HG03442 (cell line): ENCODE results near the gene ACER2.
A peak's percentile ranks its signal among the peaks of the same experiment; 100 is the strongest.
"Not testable (repeated sequence)": the region's sequence is repeated elsewhere in the genome, so short reads cannot be mapped to it uniquely, and the experiment has no call there.

Experiments
- ATAC-seq: cut with Tn5 transposase; IDR thresholded peaks from one replicate; pipeline ENCODE4 v1.9.1; 2021; ENCODE audit warnings: mild to moderate bottlenecking, moderate library complexity; ENCODE audit not compliant: unreplicated experiment

Gene ACER2

DNA sequence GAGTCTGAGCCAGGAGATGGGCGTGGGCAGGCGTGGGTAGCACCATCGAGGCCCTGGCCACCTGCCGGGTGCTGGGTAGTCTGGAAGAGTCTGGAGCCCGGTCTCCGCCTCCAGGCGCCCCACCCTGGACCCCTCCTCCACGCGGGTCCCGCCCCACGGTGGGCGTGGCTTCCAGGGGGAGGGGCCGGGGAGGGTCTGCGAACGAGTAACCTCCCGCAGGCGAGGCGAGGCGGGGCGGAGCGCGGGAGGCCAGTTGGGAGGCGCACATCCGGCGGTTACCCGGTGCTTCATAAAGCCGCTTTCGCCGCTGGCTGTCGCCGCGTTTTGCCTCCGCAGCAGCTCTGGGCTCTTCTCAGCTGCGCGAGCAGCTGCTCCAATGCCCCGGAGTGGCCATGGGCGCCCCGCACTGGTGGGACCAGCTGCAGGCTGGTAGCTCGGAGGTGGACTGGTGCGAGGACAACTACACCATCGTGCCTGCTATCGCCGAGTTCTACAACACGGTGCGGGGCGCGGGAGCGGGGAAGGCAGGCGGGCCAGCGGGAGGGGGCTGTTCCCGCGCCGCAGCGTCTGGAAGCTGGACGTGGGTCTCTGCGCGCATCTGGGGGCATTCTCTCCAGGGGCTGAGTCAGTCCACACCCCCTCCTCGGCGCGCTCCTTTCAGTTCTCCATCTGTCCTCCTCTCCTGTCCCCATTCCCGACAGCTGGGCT lies at the start of gene ACER2:
TSS of gene ACER2 (plus strand) at position 317 of the 708 bp plus-strand sequence. CDS start at position 393, 76 bp downstream.
- ATAC-seq: peak; percentile 90

GRCh38 chr9:19369107-19369506 lies 39.7 kb upstream of the ACER2 start:
- ATAC-seq: no peak

GRCh38 chr9:19371942-19372341 lies 36.9 kb upstream of the ACER2 start:
- ATAC-seq: no peak

GRCh38 chr9:19372567-19372966 lies 36.2 kb upstream of the ACER2 start:
- ATAC-seq: no peak

DNA sequence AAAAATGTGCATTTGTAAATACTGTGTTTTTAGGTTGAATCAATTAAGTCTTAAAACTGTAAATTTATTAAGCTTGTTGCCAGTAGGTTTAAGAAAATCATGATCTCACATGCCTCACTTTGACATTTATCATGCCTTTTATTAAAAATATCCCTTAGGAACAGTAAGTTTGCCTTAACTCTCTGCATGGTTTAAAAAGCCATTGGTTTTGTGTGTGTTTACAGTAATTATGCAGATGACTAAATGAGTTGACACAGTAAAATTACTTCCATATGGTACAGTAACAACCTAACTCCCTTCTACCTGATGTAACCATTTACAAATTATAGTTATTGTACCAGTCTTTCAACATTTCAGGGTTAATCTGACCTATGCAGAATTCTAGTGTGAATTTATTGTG lies 35.3 kb upstream of the ACER2 start:
- ATAC-seq: no peak

DNA sequence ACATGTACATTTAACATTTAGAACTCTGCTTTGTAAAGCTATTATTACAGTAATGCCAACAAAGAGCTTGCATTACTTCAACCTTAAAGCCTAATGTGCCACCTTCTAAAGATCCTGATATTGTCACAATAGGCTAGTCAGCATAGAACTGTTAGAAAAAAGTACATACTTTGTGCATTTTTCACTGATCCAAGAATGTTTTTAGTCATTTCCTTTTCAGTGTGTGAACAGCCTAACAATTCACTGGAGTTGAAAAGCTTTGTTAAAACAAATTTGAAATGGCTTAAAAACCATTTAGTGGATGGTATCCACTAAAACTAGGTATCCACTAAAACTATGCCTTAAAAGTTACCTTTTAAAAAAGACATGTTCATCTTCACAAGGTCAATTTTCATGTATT lies 33.3 kb upstream of the ACER2 start:
- no peak for ATAC-seq

DNA sequence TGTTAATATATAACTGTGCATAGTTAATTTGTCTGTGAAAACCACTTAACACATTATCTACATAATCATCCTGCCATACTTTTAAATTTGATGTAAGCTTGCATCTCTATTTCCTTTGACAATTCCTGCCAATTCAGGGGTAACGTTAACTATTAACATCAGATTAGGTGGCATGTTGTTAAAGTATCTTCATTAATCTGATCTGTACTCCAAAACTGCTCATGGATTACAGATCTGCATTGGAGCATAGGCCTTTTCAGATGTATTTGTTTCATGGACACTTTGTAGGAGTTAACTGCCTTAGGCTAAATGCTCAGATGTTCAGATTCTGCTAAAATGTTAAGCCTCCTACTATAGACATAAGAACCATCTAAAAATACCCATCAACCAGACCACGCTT lies 31.9 kb upstream of the ACER2 start:
- no peak for ATAC-seq

DNA sequence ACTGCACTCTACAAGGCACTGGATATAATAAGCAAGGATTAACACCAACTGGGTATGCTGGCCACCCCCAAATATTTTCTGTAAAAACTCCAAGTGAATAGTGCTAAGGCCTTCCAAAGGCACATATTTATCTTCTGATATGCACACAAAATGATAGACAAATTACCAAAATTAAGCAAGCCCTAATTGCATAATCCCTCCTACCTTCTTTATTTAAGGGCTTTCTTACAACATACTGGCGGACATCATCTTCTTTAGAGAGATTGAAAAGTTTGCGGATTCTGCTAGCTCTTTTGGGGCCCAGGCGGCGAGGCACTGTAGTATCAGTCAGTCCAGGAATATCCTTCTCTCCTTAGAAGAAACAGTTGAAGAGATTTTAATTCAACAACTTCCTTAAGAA lies 30.6 kb upstream of the ACER2 start:
- ATAC-seq: no peak

GRCh38 chr9:19378647-19379046 lies 30.2 kb upstream of the ACER2 start:
- no peak for ATAC-seq

- no peak for ATAC-seq
These were observed 29.5 kb upstream of the ACER2 start for GRCh38 chr9:19379283-19379682.

DNA sequence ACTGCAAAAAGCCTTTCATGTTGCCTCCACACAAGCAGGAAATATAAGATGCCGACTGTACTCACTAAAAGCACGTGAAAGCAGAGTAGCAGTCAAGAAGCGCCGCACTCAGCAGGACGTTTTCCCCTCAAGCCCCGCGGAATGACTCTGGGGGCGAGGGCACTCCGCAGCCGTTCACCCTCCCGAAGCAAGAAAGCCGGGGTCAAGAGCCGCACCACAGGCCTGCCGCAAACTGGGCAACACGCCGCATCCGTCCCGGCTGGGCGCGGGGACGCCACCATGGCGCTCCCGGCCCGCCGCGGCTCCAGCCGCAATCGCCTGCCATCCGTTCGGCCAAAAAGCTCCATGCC lies 29.1 kb upstream of the ACER2 start:
- peak; percentile 19 for ATAC-seq

GRCh38 chr9:19380826-19381075 lies 28.1 kb upstream of the ACER2 start:
- no peak for ATAC-seq

GRCh38 chr9:19381656-19382055 lies 27.2 kb upstream of the ACER2 start:
- ATAC-seq: no peak

- ATAC-seq: not testable (repeated sequence)
These were observed 23.6 kb upstream of the ACER2 start for GRCh38 chr9:19385212-19385611.

- no peak for ATAC-seq
These were observed 22.9 kb upstream of the ACER2 start for GRCh38 chr9:19385786-19386501.

- no peak for ATAC-seq
These were observed 22.2 kb upstream of the ACER2 start for GRCh38 chr9:19386502-19387044.

DNA sequence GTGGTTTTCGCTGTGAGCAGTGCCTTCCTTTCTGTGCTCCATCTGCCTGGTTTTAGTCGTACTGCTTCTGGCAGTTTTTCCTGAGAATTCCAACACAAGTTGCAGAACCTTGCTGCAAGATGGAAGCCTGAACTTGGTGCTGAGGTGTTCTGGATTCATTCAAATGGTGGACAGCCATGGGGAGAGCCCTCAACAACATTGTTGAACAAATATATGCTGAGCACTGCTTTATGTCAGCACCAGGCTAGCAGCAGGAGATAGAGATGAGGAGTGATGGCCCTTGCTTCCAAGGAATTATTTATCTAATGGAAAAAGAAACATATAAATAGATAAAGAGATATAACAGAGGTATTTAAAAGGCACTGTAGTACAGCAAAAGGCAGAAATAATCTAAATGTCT lies 21.5 kb upstream of the ACER2 start:
- no peak for ATAC-seq

DNA sequence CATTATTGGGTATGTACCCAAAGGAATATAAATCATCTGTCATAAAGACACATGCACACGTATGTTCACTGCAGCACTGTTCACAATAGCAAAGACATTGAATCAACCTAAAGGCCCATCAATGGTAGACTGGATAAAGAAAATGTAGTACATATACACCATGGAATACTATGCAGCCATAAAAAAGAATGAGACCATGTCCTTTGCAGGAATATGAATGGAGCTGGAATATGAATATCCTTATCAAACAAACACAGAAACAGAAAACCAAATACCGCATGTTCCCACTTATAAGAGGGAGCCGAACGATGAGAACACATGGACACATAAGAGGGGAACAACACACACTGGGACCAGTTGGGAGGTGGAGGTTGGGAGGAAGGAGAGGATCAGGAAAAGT lies 19.3 kb upstream of the ACER2 start:
- ATAC-seq: not testable (repeated sequence)

GRCh38 chr9:19397845-19398244 lies 11.0 kb upstream of the ACER2 start:
- ATAC-seq: no peak

GRCh38 chr9:19403231-19403630 lies 5.6 kb upstream of the ACER2 start:
- ATAC-seq: not testable (repeated sequence)

- ATAC-seq: no peak
These were observed 4.3 kb upstream of the ACER2 start for GRCh38 chr9:19404283-19405075.

GRCh38 chr9:19405771-19406170 lies 3.0 kb upstream of the ACER2 start:
- no peak for ATAC-seq
